NB4 (cell line): ENCODE measurements around the gene RGS7BP.

Source experiments
- CTCF ChIP-seq: IDR thresholded peaks from one replicate; pipeline ENCODE4 v1.5.1; 2012; ENCODE audit warnings: low read depth, low read length
- MAX ChIP-seq: IDR thresholded peaks from 2 replicates; pipeline ENCODE4 v1.6.1; 2011; ENCODE audit warnings: low read depth, low read length
- MYC ChIP-seq: IDR thresholded peaks from 2 replicates; pipeline ENCODE4 v1.6.1; 2011; ENCODE audit warnings: low read depth, low read length
- POLR2A ChIP-seq: IDR thresholded peaks from 2 replicates; pipeline ENCODE4 v1.6.1; 2011; ENCODE audit warnings: mild to moderate bottlenecking; ENCODE audit not compliant: insufficient read length; ENCODE audit errors: extremely low read depth

GRCh38 chr5:64487283-64487682 is 18.5 kb upstream of the RGS7BP start:
- TF ChIP-seq CTCF: no peak
- TF ChIP-seq POLR2A: no peak
- TF ChIP-seq MAX: no peak
- no peak for TF ChIP-seq MYC
